D721Med (cell line): ENCODE results near the gene KCND3.

Experiments used
- DNase-seq: peaks from one replicate; pipeline ENCODE4 v3.0.0; 2011; ENCODE audit warnings: low spot score; ENCODE audit not compliant: insufficient read length
- FAIRE-seq: peaks from 2 replicates; lab custom pipeline; 2011; peaks lifted over from hg19 to GRCh38; lab: Jason Lieb, UNC
- TF ChIP-seq, protein P1 (sequence below): IDR thresholded peaks from 2 replicates; pipeline ENCODE4 v1.5.1; 2012; ENCODE audit warnings: mild to moderate bottlenecking, control low read depth; ENCODE audit not compliant: insufficient read depth; ENCODE audit errors: missing control alignments

Gene KCND3

DNA sequence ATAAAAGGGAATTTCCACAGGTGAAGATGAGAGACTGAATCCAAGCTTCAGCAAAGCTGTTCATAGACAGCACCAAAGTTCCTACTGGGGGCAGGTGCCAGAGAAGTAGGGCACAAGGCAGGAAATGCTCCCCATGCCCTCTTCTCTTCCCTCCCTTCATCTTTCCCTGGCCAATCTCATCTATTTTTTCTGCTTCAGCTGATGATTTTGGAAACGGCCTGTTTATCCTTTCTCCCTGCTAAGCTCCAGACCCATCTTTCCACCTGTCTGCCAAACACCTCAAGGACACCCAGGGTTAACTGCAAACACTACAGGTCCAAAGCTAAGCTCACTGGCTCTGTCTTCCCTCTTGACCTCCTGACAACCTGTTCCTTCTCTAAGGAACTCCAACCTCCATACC is 18.1 kb downstream of the KCND3 start:
- TF ChIP-seq, protein P1, sequence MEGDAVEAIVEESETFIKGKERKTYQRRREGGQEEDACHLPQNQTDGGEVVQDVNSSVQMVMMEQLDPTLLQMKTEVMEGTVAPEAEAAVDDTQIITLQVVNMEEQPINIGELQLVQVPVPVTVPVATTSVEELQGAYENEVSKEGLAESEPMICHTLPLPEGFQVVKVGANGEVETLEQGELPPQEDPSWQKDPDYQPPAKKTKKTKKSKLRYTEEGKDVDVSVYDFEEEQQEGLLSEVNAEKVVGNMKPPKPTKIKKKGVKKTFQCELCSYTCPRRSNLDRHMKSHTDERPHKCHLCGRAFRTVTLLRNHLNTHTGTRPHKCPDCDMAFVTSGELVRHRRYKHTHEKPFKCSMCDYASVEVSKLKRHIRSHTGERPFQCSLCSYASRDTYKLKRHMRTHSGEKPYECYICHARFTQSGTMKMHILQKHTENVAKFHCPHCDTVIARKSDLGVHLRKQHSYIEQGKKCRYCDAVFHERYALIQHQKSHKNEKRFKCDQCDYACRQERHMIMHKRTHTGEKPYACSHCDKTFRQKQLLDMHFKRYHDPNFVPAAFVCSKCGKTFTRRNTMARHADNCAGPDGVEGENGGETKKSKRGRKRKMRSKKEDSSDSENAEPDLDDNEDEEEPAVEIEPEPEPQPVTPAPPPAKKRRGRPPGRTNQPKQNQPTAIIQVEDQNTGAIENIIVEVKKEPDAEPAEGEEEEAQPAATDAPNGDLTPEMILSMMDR, result no peak
- FAIRE-seq (no peak), DNase-seq (no peak)

DNA sequence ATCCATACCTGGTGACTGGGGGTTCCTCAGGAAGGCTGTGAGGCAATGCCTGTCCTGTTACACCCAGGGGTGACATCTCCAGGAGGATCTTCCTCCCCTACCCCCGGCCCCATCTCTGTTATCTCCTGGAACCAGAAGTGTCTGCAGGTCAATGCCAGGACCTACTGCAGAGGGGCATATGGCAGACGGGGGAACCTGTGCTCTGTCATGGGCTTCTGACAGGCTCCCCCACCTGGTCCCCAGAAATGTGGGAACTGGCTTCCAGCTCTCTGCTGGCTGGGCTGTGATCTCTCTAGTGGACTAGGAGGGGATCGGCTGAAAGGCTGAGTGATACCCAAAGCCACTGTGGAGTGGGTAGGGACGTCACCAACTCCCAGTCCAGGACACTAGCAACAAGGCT is 21.0 kb downstream of the KCND3 start:
- FAIRE-seq, result no peak
- no peak for DNase-seq
- TF ChIP-seq, protein P1, result no peak

DNA sequence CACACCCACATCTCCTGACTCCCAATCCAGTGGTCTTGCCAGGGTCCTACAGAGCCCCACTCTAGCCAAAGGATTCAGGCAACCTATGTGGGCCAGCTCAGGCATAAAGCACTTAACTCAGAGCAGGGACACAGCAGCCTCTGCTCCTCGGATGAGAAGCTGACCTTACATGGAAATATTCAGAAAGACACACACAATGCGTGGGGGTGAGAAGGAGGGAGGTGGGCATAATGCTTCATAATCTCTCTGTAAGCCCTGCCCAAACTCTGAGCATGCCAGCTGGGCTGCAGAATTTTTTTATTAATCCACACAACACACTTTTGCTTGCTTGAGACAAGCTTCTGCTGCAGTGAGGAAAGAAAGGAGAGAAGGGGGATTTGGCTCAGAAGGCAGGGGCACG is 21.6 kb downstream of the KCND3 start:
- TF ChIP-seq, protein P1, result no peak
- FAIRE-seq, result no peak
- DNase-seq, result no peak

DNA sequence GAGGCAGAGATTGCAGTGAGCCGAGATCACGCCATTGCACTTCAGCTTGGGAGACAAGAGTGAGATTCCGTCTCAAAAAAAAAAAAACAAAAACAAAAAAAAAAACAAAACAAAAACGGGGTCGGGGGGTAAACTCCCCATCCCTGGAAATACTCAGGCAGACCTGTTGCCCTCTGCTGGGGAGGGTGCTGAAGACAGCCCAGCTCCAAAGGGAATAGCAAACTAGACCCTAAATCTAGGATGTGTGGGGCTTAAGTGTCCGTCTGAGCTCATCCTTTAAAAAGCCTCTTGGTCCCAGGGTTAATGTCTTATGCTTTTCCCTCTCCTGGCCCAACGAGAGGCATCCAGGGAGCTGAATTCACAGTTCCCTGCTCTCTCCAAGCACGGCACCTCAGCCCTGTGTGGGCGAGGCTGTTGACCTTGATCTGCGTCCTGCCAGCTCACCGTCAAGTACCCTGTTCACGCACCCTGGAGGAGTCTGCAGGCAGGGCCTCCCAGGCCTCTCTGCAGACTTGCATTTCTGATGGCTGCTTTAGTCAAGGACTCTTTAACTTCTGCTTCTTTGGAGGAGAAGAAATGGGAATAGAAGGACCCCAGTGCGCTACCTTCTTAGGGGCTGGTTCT is 22.3 kb downstream of the KCND3 start:
- TF ChIP-seq, protein P1, result peak; percentile 6
- FAIRE-seq, result no peak
- DNase-seq, result no peak

DNA sequence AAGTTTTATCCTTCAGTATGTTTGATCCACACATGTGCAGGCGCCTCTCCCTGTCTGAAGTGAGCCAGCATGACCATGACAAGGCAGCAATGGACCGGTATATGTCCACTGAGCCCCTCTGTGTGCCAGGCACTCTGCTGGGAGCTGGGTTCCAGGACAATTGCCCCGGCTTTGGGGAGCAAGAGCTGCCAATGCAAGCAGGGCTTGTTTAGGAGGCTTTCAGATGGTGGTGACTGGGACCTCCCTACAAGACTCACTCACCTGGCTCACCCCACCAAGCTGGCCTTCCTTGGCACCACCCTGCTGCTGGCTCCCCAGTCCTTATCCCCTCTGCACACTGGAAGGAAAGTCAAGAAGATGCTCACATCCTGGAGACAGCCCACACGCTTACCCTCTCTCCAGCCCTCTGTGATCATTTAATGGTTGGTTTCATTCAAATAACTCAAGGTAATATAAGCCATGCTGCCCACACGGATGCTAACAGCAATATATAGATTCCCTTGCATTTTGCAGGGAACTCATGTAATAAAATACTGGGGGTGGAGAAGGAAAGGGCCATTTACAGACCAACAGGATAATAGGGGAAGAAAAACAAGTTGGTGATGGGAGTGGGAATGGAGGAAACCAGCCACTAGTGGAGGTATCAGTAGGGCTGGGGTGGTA is 23.6 kb downstream of the KCND3 start:
- no peak for DNase-seq
- TF ChIP-seq, protein P1, result no peak
- no peak for FAIRE-seq

DNA sequence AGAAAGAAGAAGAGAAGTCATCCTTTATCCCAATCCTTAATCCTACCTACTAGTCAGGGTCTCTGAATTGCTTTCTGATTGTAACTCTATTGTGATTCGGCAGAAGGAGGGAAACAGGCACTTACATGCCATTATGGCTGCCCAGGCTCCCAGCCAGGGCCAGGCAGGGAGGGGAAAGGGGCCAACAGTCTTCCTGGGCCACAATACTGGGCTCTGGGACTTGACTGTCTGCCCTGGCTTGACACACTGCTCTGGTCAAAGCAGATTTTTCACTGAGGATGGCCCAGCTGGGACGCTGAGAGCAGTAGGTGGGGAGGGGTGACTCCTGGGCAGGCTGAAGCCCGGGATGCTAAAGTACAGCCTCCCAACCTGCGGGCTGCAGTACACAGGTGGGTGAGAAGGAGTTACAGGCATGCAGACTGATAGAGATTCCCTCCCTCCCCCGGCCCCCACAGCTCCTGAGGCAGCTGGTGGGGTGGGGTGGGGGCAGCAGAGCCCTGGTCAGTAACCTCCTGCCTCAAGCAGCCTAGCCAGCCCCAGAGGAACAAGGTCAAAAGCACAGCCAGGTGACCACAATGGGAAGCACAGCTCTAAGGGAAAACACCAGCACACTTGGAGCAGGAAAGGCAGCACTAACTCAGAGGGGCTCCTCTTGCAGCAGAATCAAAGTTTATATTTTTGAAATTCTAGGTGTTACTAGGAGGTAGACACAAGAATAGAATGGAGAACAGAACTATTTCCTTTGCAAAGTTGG is 25.3 kb downstream of the KCND3 start:
- FAIRE-seq (no peak), DNase-seq (no peak)
- TF ChIP-seq, protein P1, result no peak
